GM23338 (cell line): ENCODE results near the gene STRBP. TPM values are rescaled to one million over a fixed set of nuclear protein-coding genes. Genes with fewer than 3 reads are reported as not detected.

ENCODE experiments used
- ATAC-seq: fragments of 200-7000 bp; cut with Tn5 transposase; 3 replicates; pipeline ENCODE4 v1.9.1; 2020
- DNase-seq: peaks from one replicate; pipeline ENCODE4 v3.0.0-alpha.2; 2015; ENCODE audit warnings: low spot score
- H2AFZ ChIP-seq: fragments of 200-600 bp; sonication (generic); 2 replicates; pipeline ENCODE4 v1.8.0; 2016; ENCODE audit warnings: antibody characterized with exemption, mild to moderate bottlenecking, moderate library complexity
- H3F3A ChIP-seq: fragments of 200-600 bp; sonication (generic); replicated peaks from 2 replicates; pipeline ENCODE4 v1.8.0; 2017; ENCODE audit warnings: antibody characterized with exemption, mixed run types, low read depth
- H3K27ac ChIP-seq: fragments of 200-600 bp; sonication (generic); 2 replicates; pipeline ENCODE4 v1.6.1; 2016; ENCODE audit warnings: low read depth
- H3K27me3 ChIP-seq: fragments of 200-600 bp; sonication (generic); 2 replicates; pipeline ENCODE4 v1.8.0; 2016; ENCODE audit warnings: mild to moderate bottlenecking, mixed run types, moderate library complexity; ENCODE audit not compliant: insufficient read depth
- H3K36me3 ChIP-seq: fragments of 200-600 bp; sonication (generic); 2 replicates; pipeline ENCODE4 v1.8.0; 2016; ENCODE audit warnings: mild to moderate bottlenecking; ENCODE audit not compliant: insufficient read depth
- H3K4me1 ChIP-seq: fragments of 200-600 bp; sonication (generic); 2 replicates; pipeline ENCODE4 v1.8.0; 2016; ENCODE audit warnings: mild to moderate bottlenecking, moderate library complexity; ENCODE audit not compliant: insufficient read depth
- H3K4me2 ChIP-seq: fragments of 200-600 bp; sonication (generic); 2 replicates; pipeline ENCODE4 v1.7.1; 2017; ENCODE audit warnings: mixed run types
- H3K4me3 ChIP-seq: fragments of 200-600 bp; sonication (generic); 2 replicates; pipeline ENCODE4 v1.6.1; 2016; ENCODE audit warnings: mixed run types
- H3K79me2 ChIP-seq: fragments of 200-600 bp; sonication (generic); replicated peaks from 2 replicates; pipeline ENCODE4 v1.8.0; 2017; ENCODE audit warnings: mild to moderate bottlenecking; ENCODE audit not compliant: insufficient read depth
- H3K9me2 ChIP-seq: fragments of 200-600 bp; sonication (generic); 2 replicates; pipeline ENCODE4 v1.8.0; 2017; ENCODE audit not compliant: insufficient read depth
- H4K20me1 ChIP-seq: fragments of 200-600 bp; sonication (generic); replicated peaks from 2 replicates; pipeline ENCODE4 v1.8.0; 2017; ENCODE audit warnings: mild to moderate bottlenecking; ENCODE audit not compliant: insufficient read depth
- H3K27ac Mint-ChIP-seq: 2 replicates; pipeline ENCODE4 v1.8.0; 2020; ENCODE audit warnings: inconsistent platforms, mild to moderate bottlenecking, moderate library complexity, mixed read lengths
- H3K27me3 Mint-ChIP-seq: 3 replicates; pipeline ENCODE4 v1.8.0; 2022; ENCODE audit warnings: low read depth, mild to moderate bottlenecking, moderate library complexity, mixed read lengths, inconsistent platforms; ENCODE audit not compliant: insufficient read depth, poor library complexity
- H3K36me3 Mint-ChIP-seq: 3 replicates; pipeline ENCODE4 v1.8.0; 2021; ENCODE audit warnings: low read depth, mild to moderate bottlenecking, inconsistent platforms, moderate library complexity, mixed read lengths
- H3K4me1 Mint-ChIP-seq: 3 replicates; pipeline ENCODE4 v1.8.0; 2020; ENCODE audit warnings: mild to moderate bottlenecking, inconsistent platforms, mixed read lengths
- H3K4me3 Mint-ChIP-seq: 3 replicates; pipeline ENCODE4 v1.8.0; 2021; ENCODE audit warnings: moderate library complexity, mild to moderate bottlenecking, inconsistent platforms, mixed read lengths
- H3K9me3 Mint-ChIP-seq: 3 replicates; pipeline ENCODE4 v1.8.0; 2020; ENCODE audit warnings: moderate library complexity, mild to moderate bottlenecking, inconsistent platforms, mixed read lengths
- CREB1 ChIP-seq: fragments of 250-450 bp; sonication (Bioruptor Pico); IDR thresholded peaks from 2 replicates; pipeline ENCODE4 v1.5.0; 2020; ENCODE audit warnings: low read depth, mild to moderate bottlenecking, moderate library complexity
- CTCF ChIP-seq, 2 experiments: fragments of 200-600 bp in 1 of 2; sonication (generic) in 1 of 2; conservative IDR thresholded peaks; 2 replicates each; pipeline versions ENCODE4 v1.5.1 to v1.6.1; 2016 to 2017; ENCODE audit warnings: antibody characterized with exemption in 2 of 2, low read depth in 2 of 2, mild to moderate bottlenecking in 2 of 2, moderate library complexity in 1 of 2
- EZH2 ChIP-seq: fragments of 200-600 bp; sonication (generic); IDR thresholded peaks from one replicate; pipeline ENCODE4 v1.8.0; 2017; ENCODE audit warnings: antibody characterized with exemption, mild to moderate bottlenecking, low read depth; ENCODE audit not compliant: unreplicated experiment
- EZH2phosphoT487 ChIP-seq: fragments of 200-600 bp; sonication (generic); IDR thresholded peaks from one replicate; pipeline ENCODE4 v1.8.1; 2018; ENCODE audit warnings: antibody characterized with exemption; ENCODE audit not compliant: unreplicated experiment
- POLR2AphosphoS5 ChIP-seq: IDR thresholded peaks from 2 replicates; pipeline ENCODE4 v1.6.1; 2016; ENCODE audit warnings: antibody characterized with exemption, low read depth
- STAT1 ChIP-seq: IDR thresholded peaks from one replicate; pipeline ENCODE4 v1.6.1; 2016; ENCODE audit warnings: antibody characterized with exemption; ENCODE audit not compliant: unreplicated experiment
- ZNF114 ChIP-seq: fragments of 250-450 bp; sonication (Bioruptor Pico); IDR thresholded peaks from 2 replicates; pipeline ENCODE4 v1.5.0; 2020; ENCODE audit warnings: mild to moderate bottlenecking, moderate library complexity
- polyA plus RNA-seq: library from polyadenylated mRNA; unstranded; fragments of >200 nt; fragmentation: Nextera tagmentation; extraction: Ambion mirVana; gene quantifications from 2 replicates; pipeline ENCODE4 v1.2.1, GENCODE V29; 2016
- total RNA-seq: library from RNA; depleted of rRNA; stranded (reverse); fragments of >200 nt; shearing (Covaris generic); gene quantifications from 2 replicates; pipeline ENCODE4 v1.2.3, GENCODE V29; 2014

STRBP gene
- total and polyA plus RNA-seq, 2 experiments from 2014 or later = 80.5 to 116 TPM

DNA sequence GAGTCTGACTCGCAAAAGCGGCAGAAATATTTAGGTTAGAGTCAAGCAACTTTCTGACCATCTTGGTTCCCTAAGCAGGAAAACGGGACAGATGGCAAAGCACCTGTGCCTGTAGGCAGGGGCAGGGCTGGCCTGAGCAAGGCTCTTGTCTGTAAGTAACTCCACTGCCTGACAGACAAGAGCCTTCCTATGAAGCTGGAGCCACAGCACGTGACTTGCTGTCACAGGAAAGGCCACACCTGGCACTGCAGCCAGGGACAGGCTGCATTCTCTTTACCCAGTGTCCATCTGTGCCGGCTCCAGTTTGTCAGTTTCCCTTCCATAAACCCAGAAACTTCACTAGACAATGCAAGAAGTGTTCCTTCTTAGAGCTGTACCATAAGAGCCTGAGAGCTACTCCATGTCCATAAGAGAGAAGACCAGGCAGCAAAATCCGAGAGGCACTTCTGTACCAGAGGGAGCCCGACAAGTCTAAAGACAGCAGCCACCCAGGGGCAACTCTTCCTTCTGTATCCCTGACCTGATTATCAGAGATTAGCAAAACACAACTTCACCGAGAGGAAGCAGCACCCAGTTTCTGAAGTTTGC is 156.9 kb downstream of the STRBP start:
- H3K4me3 Mint-ChIP-seq = no peak overlapping the region
- H3K9me3 Mint-ChIP-seq = no peaks in the 10 kb centered on the region; the same call in 1 of the 3 replicates
- peaks cover 23% of the 10 kb centered on the region for H3K27me3 Mint-ChIP-seq
- H3K4me1 ChIP-seq = peaks cover 11% of the 10 kb centered on the region
- ATAC-seq (no peak), DNase-seq (no peak)
- peaks cover 6% of the 10 kb centered on the region for H4K20me1 ChIP-seq
- peaks cover 9% of the 10 kb centered on the region; the same call in 1 of the 2 replicates for H3F3A ChIP-seq
- no peaks in the 10 kb centered on the region for H3K79me2 ChIP-seq
- no peak overlapping the region for H2AFZ ChIP-seq
- peak overlapping the region; percentile 69 for H3K27ac ChIP-seq
- H3K4me2 ChIP-seq = no peak overlapping the region
- no peak overlapping the region for H3K4me3 ChIP-seq
- H3K9me2 ChIP-seq = no peaks in the 10 kb centered on the region
- peaks cover 42% of the 10 kb centered on the region for H3K36me3 Mint-ChIP-seq
- no peaks in the 10 kb centered on the region for H3K27me3 ChIP-seq
- H3K27ac Mint-ChIP-seq = peak overlapping the region; percentile 71; the same call in 1 of the 2 replicates
- TF ChIP-seq EZH2 (no peak), CREB1 (CRISPR knock-in tag) (no peak), EZH2phosphoT487 (no peak), POLR2AphosphoS5 (no peak)
- 0 out of 2 replicates have a peak, but pooled peaks cover 5% of the 10 kb centered on the region for H3K36me3 ChIP-seq
- H3K4me1 Mint-ChIP-seq = peaks cover 31% of the 10 kb centered on the region

DNA sequence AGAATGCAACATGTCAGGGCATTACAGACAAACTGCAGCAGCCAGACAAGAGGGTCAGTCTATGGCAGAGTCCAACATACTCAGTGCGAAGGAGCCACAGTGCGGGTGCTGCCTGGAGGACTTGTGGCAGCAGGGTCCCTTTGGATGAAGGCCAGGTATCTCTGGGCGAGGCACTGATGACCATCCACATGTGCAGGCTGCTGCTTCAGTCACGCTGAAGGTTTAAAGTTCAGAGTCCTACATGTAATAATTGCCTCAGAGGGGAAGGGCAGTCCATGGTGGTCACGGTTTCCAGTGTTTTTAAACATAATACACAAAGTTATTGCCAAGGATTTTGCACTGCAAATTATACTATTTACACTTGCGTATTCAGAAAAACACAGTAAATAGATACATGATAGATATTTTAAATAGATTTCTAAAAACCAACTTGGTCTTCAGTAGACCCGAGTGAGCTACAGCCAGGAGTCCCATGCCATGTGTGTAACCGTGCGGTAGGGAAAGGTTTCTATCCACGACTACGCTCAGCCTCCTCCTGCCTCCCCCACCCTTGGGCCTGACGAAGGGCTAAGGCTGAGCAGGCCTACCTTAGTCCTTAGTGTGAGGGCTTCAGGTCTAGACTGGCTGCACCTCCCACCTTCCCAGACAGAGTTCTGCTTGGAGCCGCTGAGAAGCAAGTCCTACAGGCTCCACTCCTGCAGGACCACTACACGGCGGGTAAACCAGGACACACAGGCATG is 158.7 kb downstream of the STRBP start:
- no peaks in the 10 kb centered on the region; the same call in 2 of the 3 replicates for H3K9me3 Mint-ChIP-seq

GRCh38 chr9:123108976-123109375 is 159.4 kb downstream of the STRBP start:
- Mint-ChIP-seq H3K4me3 (no peak overlapping the region), H3K9me3 (no peaks in the 10 kb centered on the region), H3K27me3 (peaks cover 23% of the 10 kb centered on the region), H3K27ac (no peak overlapping the region), H3K4me1 (peaks cover 29% of the 10 kb centered on the region), H3K36me3 (peaks cover 39% of the 10 kb centered on the region)
- Histone ChIP-seq H4K20me1 (peaks cover 4% of the 10 kb centered on the region; the same call in 1 of the 2 replicates), H3K4me1 (peaks cover 11% of the 10 kb centered on the region), H3K27me3 (no peaks in the 10 kb centered on the region), H3K79me2 (no peaks in the 10 kb centered on the region), H3K36me3 (no peaks in the 10 kb centered on the region; the same call in none of the 2 replicates), H2AFZ (no peak overlapping the region), H3K4me2 (no peak overlapping the region), H3F3A (peaks cover 9% of the 10 kb centered on the region; the same call in 1 of the 2 replicates), H3K27ac (no peak overlapping the region), H3K9me2 (no peaks in the 10 kb centered on the region), H3K4me3 (no peak overlapping the region)
- DNase-seq = no peak
- no peak for ATAC-seq
- TF ChIP-seq ZNF114 (CRISPR knock-in tag) (no peak), STAT1 (no peak), CTCF (conservative IDR thresholded peaks at IDR 0.05; ENCODE audit: low read depth in 2 of 2) (no peak)

More for the DNA sequence above, 158.7 kb downstream of the STRBP start:
- Histone ChIP-seq H4K20me1 (peaks cover 4% of the 10 kb centered on the region; the same call in 1 of the 2 replicates), H3K27me3 (no peaks in the 10 kb centered on the region), H2AFZ (no peak overlapping the region), H3K9me2 (no peaks in the 10 kb centered on the region), H3F3A (peaks cover 9% of the 10 kb centered on the region; the same call in 1 of the 2 replicates), H3K4me1 (peaks cover 11% of the 10 kb centered on the region), H3K27ac (no peak overlapping the region), H3K79me2 (no peaks in the 10 kb centered on the region), H3K4me3 (no peak overlapping the region), H3K36me3 (no peaks in the 10 kb centered on the region; the same call in 1 of the 2 replicates), H3K4me2 (no peak overlapping the region)
- Mint-ChIP-seq H3K27ac (no peak overlapping the region), H3K4me3 (no peak overlapping the region), H3K36me3 (peaks cover 41% of the 10 kb centered on the region), H3K4me1 (peaks cover 29% of the 10 kb centered on the region), H3K27me3 (peaks cover 23% of the 10 kb centered on the region)
- ATAC-seq = no peak
- no peak for DNase-seq
- TF ChIP-seq EZH2 (no peak), POLR2AphosphoS5 (no peak), EZH2phosphoT487 (no peak)
